ENCODE data around the gene PGAP3.
"Not testable (repeated sequence)": the region's sequence is repeated elsewhere in the genome, so short reads cannot be mapped to it uniquely, and the experiment has no call there.

Gene PGAP3

GRCh38 chr17:39687546-39688474 lies at the start of gene PGAP3:
Gene PGAP3, minus strand, starts transcription at chr17:39688057. Its CDS starts 43 bp downstream, at chr17:39688014.
- in situ Hi-C loops (cut with MboI; ENCODE audit: low sequenced_read_pairs) = no loop called here

DNA sequence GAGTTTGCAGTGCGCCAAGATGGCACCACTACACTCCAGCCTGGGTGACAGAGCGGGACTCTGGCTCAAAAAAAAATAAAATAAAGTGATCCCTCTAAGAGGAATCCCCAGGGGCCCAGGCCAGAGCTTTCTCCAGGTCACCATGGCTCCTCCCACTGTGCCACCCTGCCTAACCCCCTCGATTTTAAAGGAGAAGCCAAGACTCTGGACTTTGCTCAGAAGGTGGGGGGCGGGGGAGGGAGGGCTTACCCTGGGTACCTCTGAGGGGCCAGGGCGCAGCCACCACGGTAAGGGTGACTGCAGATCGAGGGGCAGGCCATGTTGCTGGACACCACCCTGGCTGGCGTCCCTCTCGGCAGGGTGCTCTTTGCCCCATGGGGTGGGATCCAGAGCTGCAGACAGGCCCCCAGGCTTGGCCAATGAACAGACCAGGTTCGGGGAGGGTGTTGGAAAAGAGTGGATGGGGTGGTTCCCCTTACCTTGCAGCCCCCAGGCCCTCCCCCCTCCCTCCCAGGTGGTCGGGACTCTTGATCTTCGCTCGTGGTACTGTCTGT lies 49.4 kb upstream of the PGAP3 start:
- in situ Hi-C loops (cut with MboI; ENCODE audit: low sequenced_read_pairs) = no loop called here

DNA sequence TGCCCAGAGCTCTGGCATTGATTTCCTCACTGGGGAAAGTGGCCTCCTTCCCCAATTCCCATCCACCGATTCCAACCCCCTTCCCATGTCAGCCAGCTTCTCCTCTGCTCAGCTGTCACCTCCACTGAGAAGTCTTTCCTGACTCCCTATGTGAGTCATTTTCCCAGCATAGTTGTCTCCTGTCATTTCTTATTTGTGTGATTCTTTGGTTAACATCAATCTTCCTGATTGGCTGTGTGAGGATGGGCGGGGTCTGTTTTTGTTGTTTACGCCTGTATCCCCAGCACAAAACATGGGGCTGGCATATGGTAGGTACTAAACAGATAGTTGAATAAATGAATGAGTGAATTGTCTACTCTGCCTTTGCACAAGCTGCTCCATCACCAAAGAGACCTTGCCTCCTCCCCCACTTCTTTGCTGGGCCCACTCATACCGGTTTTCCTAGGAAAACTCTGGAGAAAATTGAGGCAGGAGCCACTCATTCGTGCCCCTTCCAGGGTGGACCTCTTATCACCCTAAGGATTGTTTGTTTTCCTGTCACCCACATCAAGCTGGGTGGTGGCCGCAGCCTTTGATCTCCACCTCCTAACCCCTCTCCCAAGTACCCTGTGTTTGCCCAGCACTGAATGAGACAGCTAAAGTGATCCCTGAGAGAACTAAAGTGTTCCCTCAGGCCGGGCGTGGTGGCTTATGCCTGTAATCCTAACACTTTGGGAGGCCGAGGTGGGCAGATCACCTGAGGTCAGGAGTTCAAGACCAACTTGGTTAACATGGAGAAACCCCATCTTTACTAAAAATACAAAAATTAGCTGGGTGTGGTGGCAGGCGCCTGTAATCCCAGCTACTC lies 48.7 kb upstream of the PGAP3 start:
- in situ Hi-C loops (cut with MboI; ENCODE audit: low sequenced_read_pairs) = no loop called here

DNA sequence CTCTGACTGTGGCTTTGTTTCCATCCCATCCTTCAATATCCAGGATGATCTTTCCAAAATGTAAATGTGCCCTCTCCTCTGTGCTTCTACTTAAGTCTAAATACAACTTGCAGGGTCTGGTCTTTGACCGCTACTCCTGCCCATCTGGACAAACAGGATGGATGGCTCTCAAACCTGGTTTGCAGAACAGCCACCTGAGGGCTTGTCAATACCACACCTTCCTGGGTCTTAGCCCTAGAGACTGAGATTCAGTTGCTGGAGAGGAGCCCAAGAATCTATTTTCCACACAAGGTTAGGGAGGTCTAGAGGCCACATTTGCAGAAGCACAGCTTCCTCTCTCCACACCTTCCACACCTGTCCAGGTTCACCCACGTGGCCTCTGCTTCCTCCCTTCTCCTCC lies 48.0 kb upstream of the PGAP3 start:
- in situ Hi-C loops (cut with MboI; ENCODE audit: low sequenced_read_pairs) = no loop called here

DNA sequence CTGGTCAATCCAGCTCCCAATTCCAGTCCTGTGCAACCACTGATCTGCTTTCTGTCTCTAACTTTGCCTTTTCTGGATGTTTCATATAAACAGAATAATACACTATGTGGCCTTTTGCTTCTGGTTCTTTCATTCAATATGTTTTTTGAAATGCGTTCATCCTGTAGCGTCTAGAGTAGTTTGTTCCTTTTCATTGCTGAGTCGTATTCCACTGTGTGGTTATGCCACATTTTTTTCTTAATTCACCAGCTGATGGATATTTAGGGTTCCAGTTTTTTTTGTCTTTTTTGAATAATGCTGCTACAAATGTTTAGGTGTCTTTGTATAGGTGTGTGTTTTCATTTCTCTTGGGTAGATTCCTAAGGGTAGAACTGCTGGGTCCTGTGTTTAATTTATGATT lies 44.7 kb upstream of the PGAP3 start:
- in situ Hi-C loops (cut with MboI; ENCODE audit: low sequenced_read_pairs) = no loop called here

DNA sequence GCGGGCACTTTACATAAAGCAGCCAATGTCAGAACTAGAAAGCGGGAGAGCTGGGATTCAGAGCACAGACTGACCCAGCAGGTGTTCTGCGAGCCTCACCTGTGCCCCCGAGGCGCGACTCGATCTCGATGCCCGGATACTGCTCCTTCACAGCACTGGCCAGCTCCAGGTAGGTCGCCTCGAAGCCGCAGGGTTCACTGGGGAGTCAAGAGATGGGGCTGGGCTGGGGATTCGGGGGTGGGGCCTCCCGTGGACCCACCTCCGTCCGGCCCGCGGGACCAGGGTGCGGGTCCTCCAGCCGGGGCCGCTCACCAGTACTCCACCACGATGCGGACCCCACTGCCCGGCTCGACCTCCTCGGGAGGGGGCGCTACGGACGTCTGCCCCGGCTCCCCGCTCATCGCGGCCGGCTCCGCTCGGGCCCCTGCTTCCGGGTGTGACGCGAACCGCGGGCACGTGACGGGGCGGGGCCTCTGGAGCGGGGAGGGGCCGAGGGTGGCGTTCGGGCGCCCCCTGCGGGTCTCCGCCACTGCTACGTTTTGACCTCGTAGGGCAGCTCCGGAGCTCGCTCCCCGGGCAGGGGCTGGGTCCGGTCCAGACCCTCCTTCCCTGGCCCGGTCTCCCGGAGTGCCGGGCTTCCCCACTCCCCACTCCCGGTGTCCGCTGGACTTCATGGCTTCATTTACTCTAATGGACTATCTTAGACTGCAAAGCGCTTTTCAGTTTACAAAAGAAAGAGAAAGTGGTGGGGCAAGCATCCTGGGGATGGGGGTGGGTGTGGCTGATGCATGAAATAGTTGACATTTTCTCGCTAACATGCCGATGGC lies 42.5 kb upstream of the PGAP3 start, which contains the start of gene MIEN1:
MIEN1 (minus strand) TSS at position 438 of the 827 bp plus-strand sequence; CDS start at position 401, 37 bp downstream.
- in situ Hi-C loops (cut with MboI; ENCODE audit: low sequenced_read_pairs) = no loop called here

DNA sequence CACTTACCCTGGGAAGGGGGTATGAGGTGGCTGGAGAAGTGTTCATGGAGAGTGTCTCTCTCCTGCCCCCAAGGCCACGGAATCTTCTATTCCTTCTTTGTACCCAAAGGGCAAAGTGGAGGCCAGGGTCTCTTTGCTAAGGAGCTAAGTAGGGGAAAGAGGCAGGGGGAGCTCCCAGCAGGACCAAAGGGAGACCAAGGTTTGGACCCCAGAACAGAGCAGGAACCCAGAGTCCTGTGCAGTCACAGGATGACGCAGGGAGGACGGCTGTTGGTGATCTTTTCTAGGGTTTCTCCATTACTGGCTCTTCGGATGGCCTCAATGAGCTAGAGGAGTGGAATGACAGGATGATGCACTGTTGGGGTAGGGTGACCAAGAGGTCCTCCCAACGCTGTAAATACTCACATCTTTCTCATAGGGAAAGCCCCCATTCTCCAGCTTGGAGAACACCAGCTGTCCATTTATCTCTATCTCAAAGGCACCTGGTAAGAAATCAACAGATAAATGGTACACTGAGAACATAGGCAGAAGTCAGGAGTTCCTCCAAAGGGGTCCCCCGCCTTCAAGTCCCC lies 41.5 kb upstream of the PGAP3 start:
- in situ Hi-C loops (cut with MboI; ENCODE audit: low sequenced_read_pairs) = no loop called here

GRCh38 chr17:39727556-39727955 lies 39.7 kb upstream of the PGAP3 start:
- in situ Hi-C loops (cut with MboI; ENCODE audit: low sequenced_read_pairs) = no loop called here

- in situ Hi-C loops (cut with MboI; ENCODE audit: low sequenced_read_pairs) = no loop called here
Observed at GRCh38 chr17:39726617-39727016, 38.8 kb upstream of the PGAP3 start.

DNA sequence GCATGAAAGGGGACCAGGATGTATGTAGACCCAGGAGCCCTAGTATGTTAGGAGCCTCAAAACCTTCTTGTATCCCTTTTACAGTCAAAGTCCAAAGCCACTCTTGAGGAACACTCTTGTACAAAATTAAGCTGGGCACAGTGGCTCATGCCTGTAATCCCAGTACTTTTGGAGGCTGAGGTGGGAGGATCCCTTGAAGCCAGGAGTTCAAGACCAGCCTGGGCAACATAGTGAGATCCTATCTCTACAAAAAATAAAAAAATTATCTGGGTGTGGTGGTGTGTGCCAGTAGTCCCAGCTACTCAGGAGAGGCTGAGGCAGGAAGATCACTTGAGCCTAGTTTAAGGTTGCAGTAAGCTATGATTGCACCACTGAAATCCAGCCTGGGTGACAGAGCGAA lies 38.1 kb upstream of the PGAP3 start:
- in situ Hi-C loops (cut with MboI; ENCODE audit: low sequenced_read_pairs) = not testable (repeated sequence)

- in situ Hi-C loops (cut with MboI; ENCODE audit: low sequenced_read_pairs) = no loop called here
Observed at GRCh38 chr17:39724731-39725130, 36.9 kb upstream of the PGAP3 start.

- in situ Hi-C loops (cut with MboI; ENCODE audit: low sequenced_read_pairs) = no loop called here
Observed at GRCh38 chr17:39722965-39723848, 35.4 kb upstream of the PGAP3 start.

- in situ Hi-C loops (cut with MboI; ENCODE audit: low sequenced_read_pairs) = no loop called here
Observed at GRCh38 chr17:39722104-39722503, 34.2 kb upstream of the PGAP3 start.

DNA sequence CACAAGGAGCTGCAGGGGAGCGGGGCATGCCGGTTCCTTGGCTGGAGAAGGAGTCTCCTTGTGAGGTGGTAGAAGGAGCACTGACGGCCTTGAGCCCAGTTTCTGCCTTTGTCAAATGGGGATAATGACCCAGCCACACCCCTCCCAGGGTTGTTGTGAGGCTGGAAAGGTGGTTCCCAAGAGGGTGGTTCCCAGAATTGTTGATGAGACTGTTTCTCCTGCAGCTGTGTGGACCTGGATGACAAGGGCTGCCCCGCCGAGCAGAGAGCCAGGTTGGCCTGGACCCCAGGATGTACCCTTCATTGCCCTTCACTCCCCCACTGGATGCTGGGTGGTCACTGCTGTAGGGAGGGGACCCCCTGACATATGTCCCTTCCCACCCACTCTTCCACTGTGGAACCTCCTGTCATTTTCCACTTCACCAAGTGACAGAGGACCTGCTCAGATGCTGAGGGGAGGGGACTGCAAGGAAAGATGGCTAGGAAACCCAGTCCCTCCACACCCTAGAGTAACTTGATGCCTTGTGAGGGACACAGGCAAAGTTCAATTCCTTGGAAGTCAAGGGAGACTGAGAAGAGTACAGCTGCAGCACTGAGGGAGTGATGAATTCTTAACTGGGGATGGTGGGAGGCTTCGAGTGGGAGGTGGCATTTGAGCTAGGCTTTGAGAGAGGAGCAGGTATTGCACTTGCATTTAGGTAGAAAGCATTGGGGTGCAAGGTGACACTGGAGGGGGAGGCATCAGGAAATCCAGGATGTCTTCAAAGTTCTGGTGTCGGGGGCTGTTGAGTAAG lies 31.9 kb upstream of the PGAP3 start:
- in situ Hi-C loops (cut with MboI; ENCODE audit: low sequenced_read_pairs) = no loop called here

- in situ Hi-C loops (cut with MboI; ENCODE audit: low sequenced_read_pairs) = no loop called here
Observed at GRCh38 chr17:39717660-39718059, 29.8 kb upstream of the PGAP3 start.

- in situ Hi-C loops (cut with MboI; ENCODE audit: low sequenced_read_pairs) = no loop called here
Observed at GRCh38 chr17:39716879-39717536, 29.2 kb upstream of the PGAP3 start.

- in situ Hi-C loops (cut with MboI; ENCODE audit: low sequenced_read_pairs) = no loop called here
Observed at GRCh38 chr17:39716073-39716818, 28.4 kb upstream of the PGAP3 start.
